HG02642 (cell line): ENCODE measurements around the gene WDR38.
A peak's percentile ranks its signal among the peaks of the same experiment; 100 is the strongest.

Experiments
- ATAC-seq: cut with Tn5 transposase; IDR thresholded peaks from one replicate; pipeline ENCODE4 v1.9.1; 2021; ENCODE audit warnings: mild to moderate bottlenecking; ENCODE audit not compliant: unreplicated experiment, poor library complexity

WDR38 gene

DNA sequence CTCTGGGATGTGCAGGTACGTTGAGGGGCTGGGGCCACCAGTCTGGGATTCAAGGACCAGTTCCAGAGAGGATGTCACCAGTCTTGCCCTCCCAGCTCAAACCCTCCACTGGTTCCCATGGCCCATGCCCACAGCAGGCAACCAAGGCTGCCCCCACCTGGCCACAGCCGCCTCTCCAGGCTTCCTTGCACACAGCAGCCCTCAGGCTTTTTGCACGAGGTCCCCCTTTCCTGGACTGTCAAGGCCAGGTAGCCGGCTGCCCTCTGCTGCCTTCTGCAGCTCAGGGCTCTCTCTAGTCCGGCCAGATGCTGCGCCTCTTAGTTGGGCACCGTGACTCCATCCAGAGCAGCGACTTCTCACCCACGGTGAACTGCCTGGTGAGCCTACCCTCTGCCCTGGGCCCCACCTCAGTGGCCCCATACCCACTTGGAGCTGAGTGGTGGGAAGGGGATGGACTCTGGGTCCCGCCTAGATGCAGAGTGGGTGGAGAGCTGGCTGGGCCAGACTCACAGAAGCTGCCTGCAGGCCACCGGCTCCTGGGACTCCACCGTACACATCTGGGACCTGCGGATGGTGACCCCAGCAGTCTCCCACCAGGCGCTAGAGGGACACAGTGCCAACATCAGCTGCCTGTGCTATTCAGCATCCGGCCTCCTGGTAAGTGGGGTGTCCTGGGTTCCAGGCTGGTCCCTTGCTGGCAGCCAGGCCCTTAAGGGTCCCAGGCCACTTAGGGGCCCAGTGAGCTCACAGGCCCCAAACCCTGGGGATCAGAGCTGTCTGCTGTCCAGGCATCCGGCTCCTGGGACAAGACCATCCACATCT lies 2.9 kb downstream of the WDR38 start:
- no peak for ATAC-seq

GRCh38 chr9:124857533-124858162 lies 4.4 kb downstream of the WDR38 start:
- ATAC-seq, result no peak

DNA sequence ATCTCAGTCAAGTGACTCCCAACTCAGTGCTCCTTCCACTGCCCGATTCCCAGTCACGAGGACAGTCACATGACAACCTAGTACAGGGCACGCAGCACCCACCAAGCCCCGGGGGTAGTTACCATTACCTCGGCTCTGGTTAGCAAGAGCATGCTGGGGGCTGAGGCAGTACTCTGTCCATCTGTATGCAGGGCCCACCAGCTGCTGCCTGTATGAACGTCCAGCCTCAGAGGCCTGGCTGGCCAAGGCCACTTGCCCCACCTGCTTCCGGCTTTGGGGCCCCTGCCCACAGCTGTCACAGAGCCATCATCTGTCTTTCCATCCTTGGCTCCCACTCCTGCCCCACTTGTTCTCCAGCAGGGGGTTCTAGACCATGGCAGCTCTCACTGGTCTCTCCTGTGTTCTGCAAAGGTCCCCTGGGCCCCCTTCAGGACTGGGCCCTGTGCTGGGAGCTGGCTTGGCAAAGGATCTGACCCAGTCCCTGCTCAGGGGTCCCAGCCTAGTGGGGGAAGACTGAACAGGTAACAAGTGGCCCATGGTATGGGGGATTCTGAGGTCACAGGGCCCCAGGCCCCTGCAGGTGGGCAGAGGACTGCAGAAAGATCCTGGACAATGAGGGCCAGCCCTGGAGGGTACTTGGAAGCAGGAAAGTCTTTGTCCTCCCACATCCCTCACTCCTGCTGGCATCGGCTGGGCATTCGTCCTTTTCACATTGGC lies 5.2 kb downstream of the WDR38 start:
- ATAC-seq, result no peak

DNA sequence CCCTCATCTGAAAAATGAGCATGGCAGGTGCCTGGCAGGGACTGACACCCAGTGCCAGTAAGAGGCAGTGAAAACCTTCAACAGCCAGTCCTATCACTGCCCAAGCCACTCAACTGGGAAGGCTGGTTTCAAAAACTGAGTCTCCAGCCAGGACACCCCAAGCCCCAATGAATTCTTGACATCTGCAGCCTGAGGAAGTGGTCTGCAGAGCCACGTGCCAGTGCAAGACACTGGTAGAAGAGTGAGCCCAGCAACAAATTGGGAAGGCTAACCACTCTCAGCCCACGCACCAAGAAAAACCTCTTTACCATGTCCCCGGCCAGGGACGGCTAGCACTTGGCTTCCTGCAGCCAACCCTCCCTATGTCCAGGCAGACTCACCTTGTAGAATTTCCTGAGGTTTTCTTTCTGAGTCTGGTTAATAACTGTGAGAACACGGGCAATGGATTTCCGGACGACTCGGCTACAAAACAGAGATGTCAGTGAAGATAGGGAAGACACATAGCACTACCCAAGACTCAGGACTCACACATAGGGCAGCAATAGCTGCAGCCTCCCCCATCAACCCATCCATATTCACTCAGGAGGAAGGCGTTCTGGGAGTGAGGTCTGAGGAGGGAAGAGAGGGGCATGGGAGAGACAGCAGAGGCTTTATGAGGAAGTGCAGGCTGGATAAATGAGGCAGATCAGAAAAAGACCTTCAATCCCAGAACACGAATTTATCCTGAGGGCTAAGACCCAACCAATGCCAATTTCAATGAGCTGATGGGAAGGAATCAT lies 6.7 kb downstream of the WDR38 start:
- no peak for ATAC-seq

GRCh38 chr9:124860582-124861341 lies 7.5 kb downstream of the WDR38 start:
- ATAC-seq, result no peak

GRCh38 chr9:124861342-124862229 lies 8.3 kb downstream of the WDR38 start, which contains the start of the genes ARPC5L and RPL35:
Gene ARPC5L, plus strand, starts transcription at chr9:124862130. Its CDS starts 7,161 bp downstream, at chr9:124869291.
Gene RPL35, minus strand, starts transcription at chr9:124861957. Its CDS starts 45 bp downstream, at chr9:124861912.
- ATAC-seq, result peak; percentile 92

GRCh38 chr9:124863371-124863871 lies 10.2 kb downstream of the WDR38 start:
- ATAC-seq, result no peak

DNA sequence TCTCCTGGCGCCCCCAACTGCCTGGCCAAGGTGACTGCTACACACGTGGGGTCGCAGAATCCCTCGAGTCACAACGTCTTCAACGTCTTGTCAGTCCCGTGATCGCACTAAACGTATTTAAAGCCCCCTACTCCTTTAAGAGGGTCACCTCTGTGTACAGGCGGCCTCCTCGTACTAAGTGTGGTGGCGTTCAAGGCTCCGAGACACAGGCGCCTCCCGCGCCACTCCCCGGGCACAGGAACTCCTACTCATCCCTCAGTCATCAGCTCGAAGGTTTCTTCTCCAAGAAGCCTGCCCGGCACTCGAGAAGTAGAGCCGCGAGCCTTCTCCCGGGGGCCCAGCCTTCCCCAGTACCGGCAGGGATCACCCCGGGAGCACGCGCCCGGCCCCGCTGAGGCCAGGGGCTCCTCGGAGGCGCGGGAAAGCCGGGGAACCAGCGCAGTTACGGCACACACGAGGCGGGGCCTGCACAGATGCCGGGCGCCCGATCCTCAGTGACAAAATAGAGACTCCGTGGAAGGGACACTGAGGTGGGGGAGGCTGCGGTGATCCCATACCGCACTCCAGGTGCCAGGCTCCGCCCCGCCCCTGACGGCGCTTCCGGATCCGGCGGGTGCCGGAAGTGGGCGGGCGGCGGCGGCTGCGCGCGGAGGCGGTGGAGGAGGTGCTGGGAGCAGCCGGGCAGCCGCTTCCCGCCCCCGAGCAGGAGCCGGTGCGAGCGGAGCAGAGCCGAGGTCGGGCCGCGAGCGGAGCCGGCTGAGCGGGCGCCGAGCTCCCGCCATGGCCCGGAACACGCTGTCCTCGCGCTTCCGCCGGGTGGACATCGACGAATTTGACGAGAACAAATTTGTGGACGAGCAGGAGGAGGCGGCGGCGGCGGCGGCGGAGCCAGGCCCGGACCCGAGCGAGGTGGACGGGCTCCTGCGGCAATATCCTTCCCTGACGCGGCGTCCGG lies 15.5 kb downstream of the WDR38 start:
- ATAC-seq, result peak; percentile 72

- ATAC-seq, result peak; percentile 12
Observed at GRCh38 chr9:124869466-124869985, 16.3 kb downstream of the WDR38 start.

DNA sequence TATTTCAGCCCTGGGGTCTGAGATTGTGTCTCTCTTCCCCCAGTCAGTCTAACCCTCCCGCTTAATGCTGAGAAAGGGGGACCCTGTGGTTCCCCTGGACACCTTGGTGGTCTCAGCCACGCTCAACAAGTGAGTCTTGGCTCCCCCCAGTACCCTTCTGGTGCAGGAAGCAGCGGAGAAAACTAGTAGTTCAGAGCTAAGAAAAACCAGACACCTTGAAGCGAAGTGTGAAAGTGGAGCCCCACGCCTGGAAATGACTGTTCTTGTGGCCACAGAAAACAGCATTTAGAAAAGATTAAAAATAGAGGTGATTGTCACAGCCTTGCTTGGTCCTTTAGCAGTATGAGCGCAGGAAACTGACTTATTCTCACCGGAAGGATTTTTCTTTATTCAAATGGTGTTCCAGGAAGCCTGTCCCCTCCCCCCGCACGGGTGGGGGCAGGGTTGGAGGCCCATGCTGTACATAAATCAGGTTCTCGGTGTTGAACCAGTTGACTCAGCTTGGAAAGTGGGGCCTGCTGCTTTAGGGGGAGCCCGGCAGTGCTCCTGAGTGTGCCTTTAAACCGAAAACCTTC lies 16.8 kb downstream of the WDR38 start:
- peak; percentile 43 for ATAC-seq

GRCh38 chr9:124870723-124871122 lies 17.5 kb downstream of the WDR38 start:
- no peak for ATAC-seq

DNA sequence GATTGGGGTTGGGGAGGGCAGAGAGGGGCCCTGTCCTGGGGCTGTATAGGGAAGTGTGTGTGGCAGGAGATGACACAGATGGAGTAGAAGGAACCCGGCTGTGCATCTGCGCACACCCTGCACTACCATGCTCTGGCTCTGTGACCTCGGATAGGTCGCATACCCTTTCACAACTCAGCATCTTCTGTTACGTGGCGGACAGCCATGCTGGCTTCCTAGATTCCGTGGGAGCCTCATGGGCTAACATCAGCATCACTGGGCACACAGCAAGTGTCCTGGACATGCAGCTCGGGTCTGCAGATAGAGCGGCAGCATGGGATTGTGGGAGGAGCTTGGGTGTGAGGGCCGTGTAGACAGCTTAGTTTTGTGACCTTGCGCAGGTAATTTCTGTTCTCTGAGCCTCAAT lies 17.9 kb downstream of the WDR38 start:
- no peak for ATAC-seq

GRCh38 chr9:124873664-124874063 lies 20.4 kb downstream of the WDR38 start:
- ATAC-seq, result no peak

DNA sequence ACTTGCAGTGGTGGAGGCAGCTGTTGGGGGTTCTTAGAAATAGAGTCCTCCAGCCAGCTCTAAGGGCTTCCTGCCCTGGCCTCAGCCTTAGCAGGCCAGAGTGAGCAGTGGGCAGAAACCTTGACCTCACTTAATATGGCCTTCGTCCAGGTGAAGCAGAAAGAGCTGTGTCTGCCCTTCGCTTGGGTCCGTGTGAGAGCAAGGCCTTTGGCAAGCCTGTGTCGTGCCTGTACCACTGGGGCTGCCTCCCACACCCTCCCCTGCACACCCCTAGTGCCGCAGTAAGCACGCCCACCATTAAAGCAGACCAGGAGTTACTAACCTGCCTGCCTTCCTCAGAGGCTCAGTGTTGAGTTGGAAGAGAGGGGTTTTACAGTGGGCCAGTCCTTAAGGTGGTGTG lies 22.2 kb downstream of the WDR38 start:
- no peak for ATAC-seq

GRCh38 chr9:124877021-124877782 lies 23.9 kb downstream of the WDR38 start:
- ATAC-seq, result no peak

- no peak for ATAC-seq
Observed at GRCh38 chr9:124878021-124878420, 24.8 kb downstream of the WDR38 start.
